ENCODE measurements around the gene EMILIN3. TPM values are rescaled to one million over a fixed set of nuclear protein-coding genes. Genes with fewer than 3 reads are reported as not detected.

EMILIN3 gene
- total and polyA plus RNA-seq, 7 donors, result 0.12 to 1.5 (median 0.47) TPM; not detected in 1

GRCh38 chr20:41369673-41370072 is 3.1 kb upstream of the EMILIN3 start:
- H3K27me3 ChIP-seq (ENCODE audit: insufficient read depth in 3 of 3, low read length in 2 of 3), result peaks cover 0 to 29% (median 14%) of the 10 kb centered on the region in 3 donors
- DNase-seq (no peak), ATAC-seq (no peak)
- H3K4me3 ChIP-seq, result no peak overlapping the region
- TF ChIP-seq, protein P1, sequence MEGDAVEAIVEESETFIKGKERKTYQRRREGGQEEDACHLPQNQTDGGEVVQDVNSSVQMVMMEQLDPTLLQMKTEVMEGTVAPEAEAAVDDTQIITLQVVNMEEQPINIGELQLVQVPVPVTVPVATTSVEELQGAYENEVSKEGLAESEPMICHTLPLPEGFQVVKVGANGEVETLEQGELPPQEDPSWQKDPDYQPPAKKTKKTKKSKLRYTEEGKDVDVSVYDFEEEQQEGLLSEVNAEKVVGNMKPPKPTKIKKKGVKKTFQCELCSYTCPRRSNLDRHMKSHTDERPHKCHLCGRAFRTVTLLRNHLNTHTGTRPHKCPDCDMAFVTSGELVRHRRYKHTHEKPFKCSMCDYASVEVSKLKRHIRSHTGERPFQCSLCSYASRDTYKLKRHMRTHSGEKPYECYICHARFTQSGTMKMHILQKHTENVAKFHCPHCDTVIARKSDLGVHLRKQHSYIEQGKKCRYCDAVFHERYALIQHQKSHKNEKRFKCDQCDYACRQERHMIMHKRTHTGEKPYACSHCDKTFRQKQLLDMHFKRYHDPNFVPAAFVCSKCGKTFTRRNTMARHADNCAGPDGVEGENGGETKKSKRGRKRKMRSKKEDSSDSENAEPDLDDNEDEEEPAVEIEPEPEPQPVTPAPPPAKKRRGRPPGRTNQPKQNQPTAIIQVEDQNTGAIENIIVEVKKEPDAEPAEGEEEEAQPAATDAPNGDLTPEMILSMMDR (IDR thresholded peaks at IDR 0.05), result no peak
- 79 to 86% (median 84%) methylated on average over 2 of the region's 2 CpGs for WGBS, 3 donors
- no peaks in the 10 kb centered on the region for H3K36me3 ChIP-seq (ENCODE audit: insufficient read depth in 1 of 2, low read depth in 1 of 2)
- no peaks in the 10 kb centered on the region for H3K4me1 ChIP-seq
- intact Hi-C loops (cut with DNase I), result no loop called here
- no peaks in the 10 kb centered on the region for H3K9me3 ChIP-seq
- no peak overlapping the region for H3K27ac ChIP-seq

- 87 to 95% (median 93%) methylated on average over 3 of the region's 3 CpGs for WGBS, 3 donors
- no peaks in the 10 kb centered on the region for H3K9me3 ChIP-seq
- no peak for DNase-seq
- no peaks in the 10 kb centered on the region for H3K4me1 ChIP-seq
- H3K36me3 ChIP-seq (ENCODE audit: insufficient read depth in 1 of 2, low read depth in 1 of 2), result no peaks in the 10 kb centered on the region
- peaks cover 0 to 29% (median 14%) of the 10 kb centered on the region in 3 donors for H3K27me3 ChIP-seq (ENCODE audit: insufficient read depth in 3 of 3, low read length in 2 of 3)
- TF ChIP-seq, protein P1 (IDR thresholded peaks at IDR 0.05), result no peak
- intact Hi-C loops (cut with DNase I), result no loop called here
- no peak for ATAC-seq
- H3K4me3 ChIP-seq, result no peak overlapping the region
- no peak overlapping the region for H3K27ac ChIP-seq
These were observed 1.3 kb upstream of the EMILIN3 start for GRCh38 chr20:41367956-41368355.

DNA sequence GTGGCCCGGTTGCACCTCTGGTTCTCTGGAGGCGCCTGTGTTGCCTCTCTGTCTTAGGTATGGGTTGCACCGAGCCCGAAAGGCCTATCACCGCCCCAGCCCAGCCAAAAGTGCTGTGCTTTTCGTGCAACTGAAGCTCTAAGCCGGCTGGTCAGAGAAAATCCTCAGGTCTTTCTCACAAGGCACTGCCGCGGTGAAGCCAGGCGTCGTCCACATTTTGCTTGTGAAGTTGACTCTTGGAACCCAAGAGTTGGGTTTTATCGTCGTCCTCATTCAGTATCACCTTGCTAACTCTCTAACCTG is 726 bp upstream of the EMILIN3 start:
- intact Hi-C loops (cut with DNase I), result no loop called here
- 85 to 92% (median 90%) methylated on average over 13 of the region's 13 CpGs for WGBS, 3 donors
- H3K27me3 ChIP-seq (ENCODE audit: insufficient read depth in 3 of 3, low read length in 2 of 3), result peaks cover 0 to 29% (median 14%) of the 10 kb centered on the region in 3 donors
- peaks cover 2% of the 10 kb centered on the region for H3K4me1 ChIP-seq
- no peak for ATAC-seq
- no peak overlapping the region for H3K4me3 ChIP-seq
- no peaks in the 10 kb centered on the region for H3K9me3 ChIP-seq
- H3K27ac ChIP-seq, result no peak overlapping the region
- no peaks in the 10 kb centered on the region for H3K36me3 ChIP-seq (ENCODE audit: insufficient read depth in 1 of 2, low read depth in 1 of 2)
- no peak for DNase-seq
- TF ChIP-seq, protein P1 (IDR thresholded peaks at IDR 0.05), result no peak

DNA sequence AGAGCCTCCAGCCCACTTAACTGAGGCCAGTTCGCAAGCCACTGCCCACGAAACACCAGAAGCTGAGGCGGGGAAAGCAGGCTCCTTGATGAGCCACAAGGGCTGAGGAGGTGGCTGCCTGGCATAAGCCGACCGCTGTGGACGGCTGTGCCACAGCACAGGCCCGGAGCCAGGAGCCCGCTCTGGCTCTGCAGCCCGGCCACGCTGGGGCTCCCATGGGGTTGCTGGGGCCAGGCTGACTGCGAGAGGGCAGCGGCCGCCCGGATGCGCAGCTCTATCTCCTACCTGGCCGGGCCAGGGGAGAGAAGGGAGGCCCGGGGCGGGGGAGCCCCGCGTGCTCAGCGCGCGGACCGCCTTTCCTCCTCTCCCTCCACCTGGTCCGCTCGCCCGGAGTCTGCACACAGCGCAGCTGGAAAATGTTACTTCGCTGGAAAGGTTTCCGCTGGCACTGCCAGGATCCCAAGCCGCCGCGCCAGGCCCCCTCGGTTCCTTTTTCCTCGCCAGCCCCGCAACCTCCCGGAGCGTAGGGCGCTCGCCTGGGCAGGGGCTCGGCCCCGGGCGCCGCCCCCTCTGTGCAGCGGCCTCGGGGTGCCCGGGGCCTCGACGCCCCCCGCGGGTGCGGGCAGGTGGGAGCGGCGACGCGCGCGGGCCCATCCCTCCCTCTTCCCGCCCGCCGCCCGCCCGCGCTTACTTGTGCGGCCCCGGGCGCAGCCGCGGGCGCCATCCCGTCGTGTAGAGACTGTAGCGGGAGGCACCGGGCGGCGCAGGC is 657 bp downstream of the EMILIN3 start:
- TF ChIP-seq, protein P1 (IDR thresholded peaks at IDR 0.05), result no peak
- H3K27ac ChIP-seq, result no peak overlapping the region
- H3K27me3 ChIP-seq (ENCODE audit: insufficient read depth in 3 of 3, low read length in 2 of 3), result peaks cover 0 to 29% (median 14%) of the 10 kb centered on the region in 3 donors
- intact Hi-C loops (cut with DNase I), result no loop called here
- DNase-seq, result no peak
- peaks cover 9% of the 10 kb centered on the region for H3K4me1 ChIP-seq
- H3K4me3 ChIP-seq, result peak overlapping the region; percentile 53
- WGBS, 3 donors, result 3 to 6% (median 4%) methylated on average over 30 to 76 of the region's 76 CpGs
- peak in 1 of 4 donors; percentile 19 for ATAC-seq
- H3K36me3 ChIP-seq (ENCODE audit: insufficient read depth in 1 of 2, low read depth in 1 of 2), result no peaks in the 10 kb centered on the region
- H3K9me3 ChIP-seq, result no peaks in the 10 kb centered on the region

All from psoas muscle (tissue), 8 donors.